ENCODE results near the gene DNAJC8. TPM values are rescaled to one million over a fixed set of nuclear protein-coding genes. Genes with fewer than 3 reads are reported as not detected.

DNAJC8 gene
- total and polyA plus RNA-seq, 10 of the 15 experiments (the other 5 are each of a cell fraction or from before 2014, with no cell fraction given), result 91.2 to 296 (median 152) TPM

DNA sequence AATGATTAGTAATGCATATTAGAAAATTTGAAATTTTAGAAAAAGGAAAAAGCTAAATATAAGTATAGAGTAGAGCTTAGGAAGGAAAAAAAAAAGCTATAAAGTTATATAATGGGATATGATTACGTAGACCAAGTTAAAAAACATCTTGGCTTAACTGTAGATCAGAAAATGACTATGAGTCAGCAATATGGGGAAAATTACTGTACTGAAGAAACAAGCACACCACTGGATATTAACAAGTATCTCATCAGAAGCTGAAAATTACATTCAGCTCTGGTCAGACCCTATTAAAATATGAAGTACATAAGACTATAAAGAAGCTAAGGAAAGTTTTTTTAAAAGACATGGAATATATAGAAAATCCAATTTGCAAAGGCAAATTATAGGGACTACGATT lies 19.5 kb downstream of the DNAJC8 start:
- TF ChIP-seq NFYA (IDR thresholded peaks at IDR 0.05; ENCODE audit: borderline replicate concordance, low read depth, low read length) (no peak), ZNF687 (IDR thresholded peaks at IDR 0.05) (no peak), FOS (IDR thresholded peaks at IDR 0.05; ENCODE audit: borderline replicate concordance, extremely low read depth, insufficient read length) (no peak), BHLHE40 (IDR thresholded peaks at IDR 0.05; ENCODE audit: borderline replicate concordance in 1 of 2, low read depth in 2 of 2, low read length in 1 of 2) (no peak), MYB (IDR thresholded peaks at IDR 0.05; ENCODE audit: borderline replicate concordance, low read depth, low read length) (no peak), ESRRA (IDR thresholded peaks at IDR 0.05; ENCODE audit: low read length) (no peak), ATF7 (IDR thresholded peaks at IDR 0.05; ENCODE audit: low read depth) (no peak), KLF5 (IDR thresholded peaks at IDR 0.05; ENCODE audit: partially characterized antibody) (no peak), RBBP5 (conservative IDR thresholded peaks at IDR 0.05) (no peak)
- no peak overlapping the region for H3K4me3 ChIP-seq
- ChIA-PET SMC1A (ENCODE audit: uncharacterized antibody, unreplicated experiment) (interaction anchor here (0.6 to 22.7 kb wide), 14 partner anchors 11 to 356 kb away, joined by 3 to 445 read pairs (median 4); partner anchors contain the start of genes ATP5IF1 and EYA3), CTCF (interaction anchor here (0.8 to 10.1 kb wide), 9 partner anchors 12 to 544 kb away, joined by 3 to 317 read pairs (median 3); partner anchors contain the start of gene EYA3), RAD21 (ENCODE audit: unreplicated experiment) (interaction anchor here (0.8 to 7.5 kb wide), 4 partner anchors 22 to 355 kb away, joined by 3 to 207 read pairs (median 4); partner anchors contain the start of gene EYA3), POLR2A (interaction anchor here (0.6 to 1.1 kb wide), 3 partner anchors 14 to 103 kb away, joined by 3 to 4 read pairs (median 3); no protein-coding TSS in a partner anchor)
- no peak overlapping the region for H2AFZ ChIP-seq (ENCODE audit: control insufficient read depth, low read depth, low read length)
- 69% methylated on average over 2 of the region's 2 CpGs for WGBS (ENCODE audit: insufficient coverage, insufficient replicate concordance, low lambda C conversion rate, missing lambda C conversion rate)
- no peaks in the 10 kb centered on the region for H3K9me3 ChIP-seq (replicated peaks; ENCODE audit: control insufficient read depth, insufficient read depth, low read length)
- no peaks in the 10 kb centered on the region for H3K4me1 ChIP-seq (ENCODE audit: control insufficient read depth, insufficient read depth, low read length)
- peaks cover 3 to 15% of the 10 kb centered on the region in 2 experiments; a peak in 3 of 4 replicates for H3K36me3 ChIP-seq (ENCODE audit: control insufficient read depth in 2 of 2, insufficient read depth in 2 of 2, low read length in 1 of 2)
- intact Hi-C loops (cut with micrococcal nuclease; ENCODE audit: unreplicated experiment) (loop anchor here (10.0 kb wide), 1 partner anchor 199 kb away; no protein-coding TSS in a partner anchor), in situ Hi-C loops (cut with MboI) (no loop called here)
- ATAC-seq, result no peak
- BruUV-seq (replicated peaks), result no TSS peak
- no peaks in the 10 kb centered on the region for H3K27me3 ChIP-seq (replicated peaks in 1 of 2; ENCODE audit: control insufficient read depth in 2 of 2, insufficient read depth in 2 of 2, low read length in 1 of 2)
- no peak overlapping the region for H3K27ac ChIP-seq (ENCODE audit: control insufficient read depth, insufficient read depth)
- no peaks in the 10 kb centered on the region; the same call in 1 of the 2 replicates for H3K79me2 ChIP-seq (ENCODE audit: control insufficient read depth, insufficient read depth, low read length)
- H4K20me1 ChIP-seq (ENCODE audit: control insufficient read depth, insufficient read depth), result no peaks in the 10 kb centered on the region
- FAIRE-seq, result no peak
- no peak overlapping the region for H3K4me2 ChIP-seq (ENCODE audit: control insufficient read depth, insufficient read depth)
- H3K9ac ChIP-seq (ENCODE audit: control insufficient read depth, insufficient read depth, low read length), result no peak overlapping the region
- DNase-seq (ENCODE audit: low read depth, low spot score), result no peak

Measured in GM12878 (cell line).